GM21515 (cell line): Measurements from ENCODE around the gene CLASP1.
"Not testable (repeated sequence)": the region's sequence is repeated elsewhere in the genome, so short reads cannot be mapped to it uniquely, and the experiment has no call there.

Experiments
- ATAC-seq: cut with Tn5 transposase; IDR thresholded peaks from one replicate; pipeline ENCODE4 v1.9.1; 2021; ENCODE audit not compliant: unreplicated experiment

CLASP1 gene

GRCh38 chr2:121649149-121649595 is at the start of gene CLASP1:
TSS of gene CLASP1 (minus strand) at chr2:121649462. CDS start at chr2:121605895, 43,567 bp downstream.
- ATAC-seq: peak; percentile 29

GRCh38 chr2:121698318-121698930 is 49.2 kb upstream of the CLASP1 start:
- no peak for ATAC-seq

GRCh38 chr2:121697108-121697631 is 47.9 kb upstream of the CLASP1 start:
- no peak for ATAC-seq

- no peak for ATAC-seq
Measured at GRCh38 chr2:121696410-121696930, 47.2 kb upstream of the CLASP1 start.

- ATAC-seq: no peak
Measured at GRCh38 chr2:121695171-121695451, 45.8 kb upstream of the CLASP1 start.

- no peak for ATAC-seq
Measured at GRCh38 chr2:121694398-121695170, 45.3 kb upstream of the CLASP1 start.

GRCh38 chr2:121690572-121690971 is 41.3 kb upstream of the CLASP1 start:
- not testable (repeated sequence) for ATAC-seq

- ATAC-seq: no peak
Measured at GRCh38 chr2:121690095-121690494, 40.8 kb upstream of the CLASP1 start.

GRCh38 chr2:121689356-121689755 is 40.1 kb upstream of the CLASP1 start:
- no peak for ATAC-seq

- no peak for ATAC-seq
Measured at GRCh38 chr2:121688820-121689219, 39.6 kb upstream of the CLASP1 start.

- ATAC-seq: no peak
Measured at GRCh38 chr2:121686902-121687301, 37.6 kb upstream of the CLASP1 start.

- ATAC-seq: no peak
Measured at GRCh38 chr2:121686218-121686617, 37.0 kb upstream of the CLASP1 start.

GRCh38 chr2:121682396-121683298 is 33.4 kb upstream of the CLASP1 start:
- no peak for ATAC-seq

- no peak for ATAC-seq
Measured at GRCh38 chr2:121677855-121678254, 28.6 kb upstream of the CLASP1 start.

- ATAC-seq: not testable (repeated sequence)
Measured at GRCh38 chr2:121671621-121672020, 22.4 kb upstream of the CLASP1 start.

GRCh38 chr2:121670181-121670580 is 20.9 kb upstream of the CLASP1 start:
- no peak for ATAC-seq

- no peak for ATAC-seq
Measured at GRCh38 chr2:121667618-121668017, 18.4 kb upstream of the CLASP1 start.

- ATAC-seq: no peak
Measured at GRCh38 chr2:121666042-121666441, 16.8 kb upstream of the CLASP1 start.

GRCh38 chr2:121665504-121665903 is 16.2 kb upstream of the CLASP1 start:
- no peak for ATAC-seq

- no peak for ATAC-seq
Measured at GRCh38 chr2:121664713-121665112, 15.5 kb upstream of the CLASP1 start.

- ATAC-seq: no peak
Measured at GRCh38 chr2:121664086-121664485, 14.8 kb upstream of the CLASP1 start.
